Effector memory CD4-positive, alpha-beta T cell (primary cell): ENCODE data around the gene NFKBIE.

Experiments
- DNase-seq, 3 donors: peaks; one replicate each; pipeline ENCODE4 v3.0.0-alpha.2; 2020
- H3K27ac ChIP-seq: 2 replicates; pipeline ENCODE4 v1.7.0; 2013; ENCODE audit warnings: mild to moderate bottlenecking, low read length, moderate library complexity; ENCODE audit not compliant: insufficient read depth, poor library complexity, severe bottlenecking
- H3K27me3 ChIP-seq: replicated peaks from 2 replicates; pipeline ENCODE4 v1.7.0; 2013; ENCODE audit warnings: mild to moderate bottlenecking, low read length; ENCODE audit not compliant: insufficient read depth, control insufficient read depth, poor library complexity, severe bottlenecking
- H3K36me3 ChIP-seq: 2 replicates; pipeline ENCODE4 v1.7.0; 2013; ENCODE audit warnings: mild to moderate bottlenecking, low read length, moderate library complexity; ENCODE audit not compliant: control insufficient read depth, insufficient read depth
- H3K4me1 ChIP-seq: 2 replicates; pipeline ENCODE4 v1.7.0; 2013; ENCODE audit warnings: low read length, mild to moderate bottlenecking; ENCODE audit not compliant: control insufficient read depth, insufficient read depth, poor library complexity, severe bottlenecking
- H3K4me3 ChIP-seq: 2 replicates; pipeline ENCODE4 v1.7.0; 2013; ENCODE audit warnings: low read length, low read depth, mild to moderate bottlenecking; ENCODE audit not compliant: insufficient read depth, poor library complexity, severe bottlenecking
- H3K9me3 ChIP-seq: 2 replicates; pipeline ENCODE4 v1.7.0; 2013; ENCODE audit warnings: mild to moderate bottlenecking, low read length, moderate library complexity; ENCODE audit not compliant: control insufficient read depth

The NFKBIE gene

DNA sequence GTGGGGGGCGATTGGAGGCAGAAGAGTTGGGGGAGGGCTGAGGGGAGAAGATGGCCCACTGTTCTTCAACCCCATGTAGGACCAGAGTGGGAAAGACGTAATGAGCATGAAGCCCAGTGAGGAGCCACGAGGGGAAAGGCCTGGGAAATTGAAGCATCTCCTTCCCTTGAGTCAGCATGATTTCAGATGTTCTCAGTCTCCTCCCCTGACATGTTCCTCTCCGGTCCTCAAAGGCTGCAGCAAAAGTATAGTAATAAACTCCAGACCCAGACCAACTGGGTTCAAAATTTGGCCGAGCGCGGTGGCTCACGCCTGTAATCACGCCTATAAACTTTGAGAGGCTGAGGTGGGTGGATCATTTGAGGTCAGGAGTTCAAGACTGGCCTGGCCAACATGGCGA lies 1.9 kb upstream of the NFKBIE start:
- H3K9me3 ChIP-seq = no peaks in the 10 kb centered on the region
- peaks cover 20% of the 10 kb centered on the region for H3K27me3 ChIP-seq
- H3K4me3 ChIP-seq = no peak overlapping the region
- H3K4me1 ChIP-seq = peaks cover 30% of the 10 kb centered on the region
- no peak overlapping the region for H3K27ac ChIP-seq
- peaks cover under 1% of the 10 kb centered on the region for H3K36me3 ChIP-seq
- DNase-seq = no peak

GRCh38 chr6:44266347-44266746 lies 996 bp upstream of the NFKBIE start:
- peaks cover 11% of the 10 kb centered on the region for H3K27me3 ChIP-seq
- H3K4me1 ChIP-seq = peaks cover 36% of the 10 kb centered on the region
- no peaks in the 10 kb centered on the region for H3K9me3 ChIP-seq
- peaks cover 9% of the 10 kb centered on the region for H3K36me3 ChIP-seq
- H3K4me3 ChIP-seq = no peak overlapping the region
- DNase-seq = no peak
- peak overlapping the region; percentile 92 for H3K27ac ChIP-seq

GRCh38 chr6:44265722-44266233 lies 427 bp upstream of the NFKBIE start:
- peak overlapping the region; percentile 93 for H3K4me3 ChIP-seq
- peaks cover 31% of the 10 kb centered on the region for H3K4me1 ChIP-seq
- no peaks in the 10 kb centered on the region for H3K9me3 ChIP-seq
- peak overlapping the region; percentile 92 for H3K27ac ChIP-seq
- H3K27me3 ChIP-seq = peaks cover 7% of the 10 kb centered on the region
- DNase-seq = no peak
- peaks cover 13% of the 10 kb centered on the region for H3K36me3 ChIP-seq

- DNase-seq = peak in 2 of 3 donors; percentile 27 to 29
- Histone ChIP-seq H3K9me3 (no peaks in the 10 kb centered on the region), H3K36me3 (peaks cover 22% of the 10 kb centered on the region), H3K4me1 (peaks cover 31% of the 10 kb centered on the region), H3K4me3 (peak overlapping the region; percentile 93), H3K27me3 (peaks cover 4% of the 10 kb centered on the region), H3K27ac (peak overlapping the region; percentile 92)
Observed at GRCh38 chr6:44264154-44265006, 971 bp downstream of the NFKBIE start.

- H3K4me1 ChIP-seq = peaks cover 31% of the 10 kb centered on the region
- peak; percentile 37 to 56 (median 52) for DNase-seq
- peaks cover 4% of the 10 kb centered on the region for H3K27me3 ChIP-seq
- peaks cover 29% of the 10 kb centered on the region for H3K36me3 ChIP-seq
- H3K27ac ChIP-seq = peak overlapping the region; percentile 92
- H3K9me3 ChIP-seq = no peaks in the 10 kb centered on the region
- H3K4me3 ChIP-seq = peak overlapping the region; percentile 93
Observed at GRCh38 chr6:44263354-44264100, 1.8 kb downstream of the NFKBIE start.

- peaks cover 35% of the 10 kb centered on the region for H3K4me1 ChIP-seq
Observed at GRCh38 chr6:44262467-44263353, 2.6 kb downstream of the NFKBIE start.

DNA sequence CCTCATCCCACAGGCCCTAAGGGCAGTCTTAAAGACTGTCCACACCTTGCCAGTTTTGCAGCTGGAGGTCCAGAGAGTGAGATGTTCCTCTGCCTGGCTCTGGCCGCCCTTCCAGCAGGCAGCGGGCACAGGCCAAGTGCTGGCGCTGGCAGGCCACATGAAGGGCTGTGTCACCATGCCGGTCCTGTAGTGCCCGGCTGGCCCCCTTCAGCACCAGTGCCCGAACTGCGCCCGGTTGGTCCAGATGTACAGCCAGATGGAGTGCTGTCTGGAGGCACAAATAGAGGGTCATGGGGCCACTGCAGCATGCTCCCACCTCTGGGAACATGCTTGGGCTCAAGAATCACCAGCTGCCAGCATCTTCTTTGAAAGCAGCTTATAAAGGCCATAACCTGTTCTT lies 3.8 kb downstream of the NFKBIE start:
- peaks cover 29% of the 10 kb centered on the region for H3K36me3 ChIP-seq
- H3K4me3 ChIP-seq = no peak overlapping the region
- peak overlapping the region; percentile 92 for H3K27ac ChIP-seq
- H3K9me3 ChIP-seq = no peaks in the 10 kb centered on the region
- peaks cover 40% of the 10 kb centered on the region for H3K4me1 ChIP-seq
- no peak for DNase-seq
- no peaks in the 10 kb centered on the region for H3K27me3 ChIP-seq

More at GRCh38 chr6:44262467-44263353, 2.6 kb downstream of the NFKBIE start:
- Histone ChIP-seq H3K9me3 (no peaks in the 10 kb centered on the region), H3K4me3 (peak overlapping the region; percentile 93), H3K36me3 (peaks cover 29% of the 10 kb centered on the region), H3K27ac (peak overlapping the region; percentile 92), H3K27me3 (no peaks in the 10 kb centered on the region)
- no peak for DNase-seq

DNA sequence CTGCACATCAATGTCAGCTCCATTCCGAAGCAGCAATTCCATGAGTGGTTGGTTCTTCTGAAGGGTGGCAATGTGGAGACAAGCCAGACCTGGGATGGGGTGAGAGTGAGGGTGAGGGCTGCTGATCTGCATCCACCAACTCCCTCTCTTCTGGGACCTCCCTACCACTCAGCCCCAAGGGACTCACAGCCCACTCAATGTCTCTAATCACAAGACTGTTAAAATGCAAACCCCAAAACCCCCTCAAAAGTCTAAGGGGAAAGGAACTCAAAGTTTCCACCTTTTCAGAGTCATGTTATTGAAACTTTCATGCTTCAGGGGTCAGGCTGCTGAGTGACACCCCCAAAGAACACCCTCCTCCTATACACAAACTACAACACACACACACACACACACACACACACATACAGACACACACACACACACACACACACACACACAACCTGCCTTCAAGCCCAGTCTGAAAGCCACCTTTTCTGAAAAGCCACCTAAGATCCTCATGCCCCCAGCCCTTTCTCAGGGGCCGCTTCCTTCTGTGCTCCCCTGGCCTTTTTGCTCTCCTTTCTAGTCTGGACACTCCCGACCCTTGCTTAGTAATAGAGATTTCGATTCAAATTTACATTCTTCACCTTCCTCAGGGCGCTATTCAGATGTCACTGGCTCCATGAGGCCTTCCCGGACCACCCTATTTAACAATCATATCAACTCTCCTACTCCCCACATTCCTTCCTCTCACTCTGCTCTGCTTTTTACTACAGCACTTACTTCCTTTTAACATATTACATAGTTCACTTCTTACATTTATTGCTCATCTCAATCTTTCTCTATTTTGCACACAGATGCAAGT lies 4.7 kb downstream of the NFKBIE start:
- no peaks in the 10 kb centered on the region for H3K27me3 ChIP-seq
- peaks cover 49% of the 10 kb centered on the region for H3K4me1 ChIP-seq
- DNase-seq = no peak
- H3K4me3 ChIP-seq = no peak overlapping the region
- H3K27ac ChIP-seq = no peak overlapping the region
- peaks cover 29% of the 10 kb centered on the region for H3K36me3 ChIP-seq
- H3K9me3 ChIP-seq = no peaks in the 10 kb centered on the region

DNA sequence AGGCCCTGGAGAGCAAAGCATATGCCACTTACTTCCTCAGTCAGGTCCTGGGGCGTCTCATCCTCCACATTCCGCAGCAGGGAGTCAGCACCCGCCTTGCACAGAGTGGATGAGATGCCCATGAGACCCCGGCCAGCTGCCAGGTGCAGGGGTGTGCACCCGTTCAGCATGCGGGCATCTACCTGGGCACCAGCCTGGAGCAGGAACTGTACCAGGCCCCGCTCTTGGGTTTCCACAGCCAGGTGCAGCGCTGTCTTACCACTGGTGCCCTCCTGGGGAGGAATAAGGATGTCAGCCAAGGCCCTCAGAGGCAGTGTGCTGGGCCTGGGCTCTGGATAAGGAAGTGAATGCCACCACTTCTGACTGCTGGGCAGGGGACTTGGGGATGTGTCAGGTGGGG lies 5.3 kb downstream of the NFKBIE start:
- H3K9me3 ChIP-seq = no peaks in the 10 kb centered on the region
- peaks cover 49% of the 10 kb centered on the region for H3K4me1 ChIP-seq
- H3K4me3 ChIP-seq = no peak overlapping the region
- DNase-seq = no peak
- peaks cover 29% of the 10 kb centered on the region for H3K36me3 ChIP-seq
- H3K27me3 ChIP-seq = no peaks in the 10 kb centered on the region
- H3K27ac ChIP-seq = no peak overlapping the region
